Stimulated activated CD4-positive, alpha-beta T cell treated with anti-CD3 and anti-CD28 coated beads, TNF-alpha, amount 100 ng/mL, for 48 hours (primary cell): Measurements from ENCODE around the gene WDFY4.

Source experiments
- DNase-seq, 3 donors: peaks; one replicate each; pipeline ENCODE4 v3.0.0-alpha.2; 2020; ENCODE audit warnings: low read depth in 3 of 3

Gene WDFY4

DNA sequence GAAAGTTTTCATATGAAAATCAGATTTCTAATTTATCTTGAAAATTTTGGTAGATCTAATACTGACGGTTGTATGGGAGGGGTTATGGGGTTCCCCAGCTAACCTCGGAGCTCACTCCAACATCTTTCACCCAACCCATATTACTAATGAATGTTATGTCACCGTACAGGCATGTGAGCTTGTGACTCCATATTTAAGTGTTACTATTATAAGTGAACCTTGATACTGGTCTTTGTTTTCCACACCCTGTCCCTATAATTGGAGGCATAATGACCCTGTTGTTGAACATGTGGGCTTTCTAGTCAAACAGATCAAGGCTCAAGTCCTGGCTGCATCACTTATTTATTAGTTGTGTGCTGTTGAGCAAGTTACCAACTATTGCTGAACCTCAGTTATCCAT, 27.2 kb downstream of the WDFY4 start:
- DNase-seq = no peak

DNA sequence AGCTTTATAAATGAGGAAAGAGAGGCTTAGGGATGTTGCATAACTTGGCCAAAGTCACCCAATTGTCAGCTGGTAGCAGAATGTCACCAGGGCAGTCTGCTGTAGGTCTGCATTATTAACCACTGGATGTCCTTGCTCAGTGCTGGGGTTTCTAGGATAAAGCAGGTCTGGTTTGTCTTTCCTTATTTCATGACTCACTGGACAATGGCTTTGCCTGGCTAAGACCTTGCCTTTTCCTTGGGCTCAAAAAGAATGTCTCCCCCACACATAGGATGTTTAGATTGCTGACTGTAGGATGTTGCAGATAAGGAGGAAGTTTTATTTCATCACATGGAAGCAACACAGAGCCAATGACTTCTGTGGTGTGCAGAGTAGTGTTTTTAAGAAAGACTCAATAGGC, 29.4 kb downstream of the WDFY4 start:
- DNase-seq = no peak

DNA sequence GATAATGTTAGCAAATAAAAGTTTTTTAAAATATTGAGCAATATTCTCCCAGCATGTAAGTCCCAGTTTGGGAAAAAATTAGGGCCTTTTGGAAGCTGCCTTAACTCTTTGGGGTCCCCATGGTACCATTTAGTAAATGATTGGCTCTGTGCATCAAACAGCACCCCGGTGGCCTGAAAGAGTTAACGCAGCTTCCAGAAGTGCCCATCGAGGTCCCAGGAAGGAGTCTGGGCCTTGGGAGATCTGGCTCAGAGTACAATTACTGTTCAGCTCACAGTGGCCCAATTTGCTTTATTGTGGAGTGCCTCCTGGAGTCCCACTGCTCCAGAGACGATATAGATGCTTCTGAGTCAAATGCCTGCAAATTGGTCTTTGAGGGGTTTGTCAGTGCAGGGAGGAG, 31.7 kb downstream of the WDFY4 start:
- DNase-seq = no peak

DNA sequence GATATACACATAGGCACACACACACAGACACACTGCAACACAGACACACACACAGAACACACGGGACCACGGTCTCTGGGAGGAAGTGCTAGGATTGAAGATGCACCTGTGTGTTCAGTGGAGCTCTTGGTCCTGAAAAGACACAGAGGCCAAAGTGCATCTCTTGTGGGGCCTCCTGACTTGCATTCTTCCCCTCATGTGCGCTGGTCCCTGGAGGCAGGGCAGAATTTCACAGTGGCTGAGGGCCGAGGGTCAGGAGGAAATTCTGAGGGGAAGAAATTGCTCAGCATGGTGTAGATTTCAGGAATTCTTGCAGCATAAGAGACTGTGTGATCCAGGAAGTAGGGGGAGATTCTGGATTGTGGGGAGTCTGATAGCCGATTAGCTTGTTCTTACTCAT, 35.9 kb downstream of the WDFY4 start:
- no peak for DNase-seq

DNA sequence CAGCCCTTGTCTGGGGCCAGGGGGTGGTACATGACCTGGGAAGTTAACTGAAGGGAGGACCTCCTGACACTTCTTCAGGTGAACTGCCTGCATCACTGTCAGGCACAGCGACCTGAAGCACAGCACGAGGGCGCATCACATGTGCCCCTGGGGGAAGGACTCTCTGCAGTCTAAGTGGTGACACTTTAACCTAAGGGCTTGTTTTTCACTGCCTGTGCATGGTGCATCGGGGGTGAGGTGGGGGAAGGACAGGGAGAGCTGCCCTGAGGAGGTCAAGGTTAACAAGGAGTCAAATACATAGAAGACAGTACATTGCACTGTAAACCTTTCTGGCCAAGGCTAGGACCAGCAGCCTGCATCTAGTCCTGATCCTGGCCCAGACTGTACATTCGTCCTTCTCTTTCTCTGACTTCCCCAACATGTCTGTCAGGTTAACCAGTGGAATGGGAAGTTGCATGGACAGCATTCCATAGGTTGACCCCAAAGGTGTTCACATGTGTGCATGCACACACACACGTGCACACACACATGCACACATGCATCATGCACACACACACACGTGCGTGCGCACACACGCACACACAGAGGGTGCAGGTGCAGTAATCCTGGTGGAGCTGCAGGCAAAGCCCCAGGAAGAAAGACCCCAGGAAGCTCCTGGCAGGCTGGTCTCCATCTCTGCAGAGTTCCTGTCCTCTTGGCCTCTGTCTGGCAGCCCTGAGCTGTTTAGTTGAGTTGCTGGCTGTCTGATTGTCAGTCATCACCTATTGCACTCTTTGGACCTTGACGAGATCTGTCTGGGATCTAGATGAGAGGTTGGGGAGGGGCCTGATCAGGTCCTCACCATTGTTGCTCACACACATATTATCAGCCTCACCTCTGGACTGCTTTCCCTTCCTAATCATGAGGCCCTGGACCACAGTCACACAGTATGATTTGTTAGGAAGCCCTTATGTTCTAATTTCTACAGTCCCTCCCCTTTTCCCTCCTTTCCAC, 37.8 kb downstream of the WDFY4 start:
- no peak for DNase-seq

DNA sequence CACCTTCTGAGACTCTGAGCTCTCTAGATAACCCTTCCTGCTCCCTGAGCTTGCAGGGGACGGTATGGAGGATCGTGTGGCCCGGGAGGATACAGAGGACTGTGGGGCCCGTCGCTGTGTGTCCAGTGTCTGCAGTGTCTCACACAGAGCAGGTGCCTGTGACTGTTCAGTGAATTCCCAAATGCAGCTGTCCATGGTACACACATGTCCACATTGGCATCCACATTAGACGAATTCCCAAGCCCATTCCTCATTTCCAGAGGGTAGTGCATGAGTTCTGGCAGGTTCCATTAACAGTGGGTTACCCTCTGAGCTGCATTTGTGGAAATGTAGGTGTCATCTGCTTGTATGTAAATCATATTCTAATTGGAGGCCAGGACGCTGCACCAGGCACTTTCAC, 39.5 kb downstream of the WDFY4 start:
- DNase-seq = no peak

DNA sequence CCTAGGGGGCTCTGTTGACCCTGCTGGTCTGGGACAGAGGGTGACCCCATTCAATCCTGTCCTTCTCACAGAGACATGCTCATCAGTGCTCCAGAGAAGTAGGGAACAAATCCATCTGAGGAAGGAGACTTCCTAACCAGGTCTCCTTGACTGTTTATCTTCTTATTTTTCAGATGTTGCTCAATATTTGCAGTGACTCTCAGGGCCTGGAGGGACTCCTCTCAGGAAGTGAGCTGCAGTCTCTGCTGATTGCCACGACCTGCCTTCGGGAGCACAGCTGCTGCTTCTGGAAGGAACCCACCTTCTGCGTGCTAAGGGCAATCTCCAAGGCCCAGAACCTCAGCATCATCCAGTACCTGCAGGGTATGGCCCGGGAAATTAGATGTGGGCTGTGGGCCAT, 41.0 kb downstream of the WDFY4 start:
- no peak for DNase-seq

DNA sequence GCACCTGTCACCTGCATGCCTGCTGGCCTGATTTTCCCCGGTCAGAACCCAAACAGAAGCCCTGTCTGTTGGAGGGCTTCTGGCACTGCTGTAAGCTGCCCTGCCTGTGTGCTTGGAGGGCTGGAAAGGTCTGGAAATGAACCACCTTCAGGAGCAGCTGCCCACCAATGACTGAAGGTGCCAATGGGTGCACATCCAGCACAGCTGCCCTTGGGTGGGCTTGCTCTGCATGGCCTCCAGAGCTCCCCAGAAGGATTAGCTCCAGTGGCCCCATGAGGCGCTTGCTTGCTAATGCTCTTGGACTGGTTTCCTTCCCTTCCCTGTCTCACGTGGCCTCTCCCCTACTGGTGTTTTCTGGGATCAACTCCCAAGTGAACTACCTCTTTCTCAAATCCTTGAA, 43.2 kb downstream of the WDFY4 start:
- no peak for DNase-seq

DNA sequence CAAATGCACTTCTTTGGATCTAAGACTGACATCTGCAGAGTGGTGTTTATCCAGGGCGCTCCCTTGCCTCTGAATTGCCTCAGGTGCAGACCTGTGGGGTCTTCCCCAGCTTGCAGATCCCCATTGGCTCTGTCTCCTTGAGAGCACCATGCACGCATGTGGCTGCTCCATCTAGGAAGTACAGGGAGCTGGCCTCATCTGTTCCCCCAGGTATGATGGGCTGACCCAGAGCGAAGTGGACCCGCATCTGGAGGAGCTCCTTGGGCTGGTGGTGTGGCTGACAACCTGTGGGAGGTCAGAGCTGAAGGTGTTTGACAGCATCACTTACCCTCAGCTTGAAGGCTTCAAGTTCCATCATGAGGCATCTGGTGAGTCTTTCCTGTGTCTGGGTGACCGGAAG, 44.5 kb downstream of the WDFY4 start:
- DNase-seq = no peak

DNA sequence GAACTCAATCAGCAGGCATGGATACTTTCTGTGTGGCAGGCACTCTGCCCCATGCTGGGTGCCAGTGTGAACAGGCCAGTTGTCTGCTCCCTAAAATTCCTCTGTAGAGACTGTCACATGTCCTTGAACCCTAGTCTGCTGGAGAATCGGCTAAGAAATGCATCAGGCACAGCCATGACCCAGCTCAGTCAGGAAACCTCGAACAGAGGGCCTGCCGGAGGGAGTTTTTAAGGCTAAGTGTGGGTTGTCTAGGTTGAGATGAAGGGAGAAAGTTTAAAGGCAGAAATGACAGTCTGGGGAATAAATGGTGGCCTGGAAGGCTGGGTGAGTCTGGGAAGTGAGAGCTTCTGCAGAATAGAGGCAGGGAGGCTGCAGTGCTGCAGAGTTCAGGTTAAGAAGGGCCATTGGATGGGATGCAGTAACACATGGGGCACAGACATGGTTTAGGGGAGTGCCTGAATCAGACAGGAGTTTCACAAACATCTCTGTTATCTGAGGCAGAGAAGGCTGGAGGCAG, 45.3 kb downstream of the WDFY4 start:
- DNase-seq = no peak

DNA sequence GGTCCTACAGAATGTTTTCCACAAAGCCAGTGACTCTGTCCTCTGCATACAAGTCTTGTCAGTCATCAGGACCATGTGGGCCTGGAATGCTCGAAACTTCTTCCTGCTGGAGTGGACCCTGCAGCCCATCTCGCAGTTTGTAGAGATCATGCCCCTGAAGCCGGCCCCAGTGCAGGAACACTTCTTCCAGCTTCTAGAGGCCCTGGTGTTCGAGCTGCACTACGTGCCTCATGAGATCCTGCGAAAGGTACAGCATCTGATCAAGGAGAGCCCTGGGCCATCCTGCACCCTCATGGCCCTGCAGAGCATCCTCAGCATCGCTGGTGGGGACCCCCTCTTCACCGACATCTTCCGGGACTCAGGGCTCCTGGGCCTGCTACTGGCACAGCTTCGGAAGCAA, 46.5 kb downstream of the WDFY4 start:
- DNase-seq = no peak

DNA sequence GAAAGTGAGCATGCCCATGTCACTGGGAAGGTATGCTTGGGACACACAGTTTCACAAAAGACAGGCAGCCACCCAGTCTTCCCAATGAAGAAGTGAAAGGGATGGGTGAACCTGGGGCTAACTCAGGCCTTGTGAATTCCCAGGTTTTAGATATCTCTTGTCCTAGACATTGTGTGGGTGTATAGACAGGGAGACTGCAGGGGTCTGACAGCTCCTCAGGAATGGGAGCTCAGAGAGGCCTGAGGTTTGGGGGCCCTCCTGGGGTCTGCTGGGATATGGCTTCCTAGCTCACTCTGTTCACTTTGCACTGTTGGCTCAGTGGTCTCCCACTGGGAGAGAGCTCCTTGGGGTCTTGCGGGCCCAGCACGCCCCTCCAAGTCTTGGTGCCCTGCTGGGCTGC, 47.0 kb downstream of the WDFY4 start:
- no peak for DNase-seq

DNA sequence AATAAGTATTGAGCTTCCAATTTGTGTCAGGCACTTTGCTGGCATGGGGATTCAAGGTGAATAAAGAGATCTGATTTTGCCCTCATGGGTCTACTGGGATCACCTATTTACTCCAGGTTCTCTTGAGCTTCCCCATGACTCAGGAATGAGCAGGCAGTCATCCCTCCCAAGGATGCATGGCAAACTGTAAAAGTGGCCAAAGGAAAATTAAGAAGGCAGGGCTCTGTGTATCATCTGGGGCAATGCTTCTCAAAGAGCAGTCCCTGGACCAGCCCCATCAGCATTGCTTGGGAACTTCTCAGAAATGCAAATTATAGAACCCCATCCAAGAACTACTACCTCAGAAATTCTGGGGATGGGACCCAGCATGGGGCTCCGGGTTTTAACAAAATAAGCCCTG, 48.7 kb downstream of the WDFY4 start:
- no peak for DNase-seq

DNA sequence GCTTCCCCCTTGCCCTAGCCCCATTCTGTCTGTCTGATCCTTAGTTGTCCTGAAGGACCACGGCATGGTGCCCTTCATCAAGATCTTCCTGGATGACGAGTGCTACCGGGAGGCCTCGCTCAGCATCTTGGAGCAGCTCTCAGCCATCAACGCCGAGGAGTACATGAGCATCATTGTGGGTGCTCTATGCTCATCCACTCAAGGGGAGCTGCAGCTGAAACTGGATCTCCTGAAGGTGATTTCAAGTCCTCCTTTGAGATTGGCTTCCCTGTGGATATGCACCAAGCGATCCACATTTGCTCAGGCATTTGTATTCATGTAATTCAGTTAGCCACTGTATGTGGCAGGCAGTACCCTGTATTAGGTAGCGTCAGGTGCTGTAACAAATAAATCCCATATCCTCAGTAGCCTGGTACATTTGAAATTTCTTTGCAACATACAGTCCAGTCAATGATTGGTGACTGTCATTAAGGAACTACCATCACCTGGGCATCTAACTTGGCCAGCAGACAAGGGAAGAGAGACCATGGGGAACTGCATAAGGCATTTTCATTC, 51.2 kb downstream of the WDFY4 start:
- DNase-seq = no peak

DNA sequence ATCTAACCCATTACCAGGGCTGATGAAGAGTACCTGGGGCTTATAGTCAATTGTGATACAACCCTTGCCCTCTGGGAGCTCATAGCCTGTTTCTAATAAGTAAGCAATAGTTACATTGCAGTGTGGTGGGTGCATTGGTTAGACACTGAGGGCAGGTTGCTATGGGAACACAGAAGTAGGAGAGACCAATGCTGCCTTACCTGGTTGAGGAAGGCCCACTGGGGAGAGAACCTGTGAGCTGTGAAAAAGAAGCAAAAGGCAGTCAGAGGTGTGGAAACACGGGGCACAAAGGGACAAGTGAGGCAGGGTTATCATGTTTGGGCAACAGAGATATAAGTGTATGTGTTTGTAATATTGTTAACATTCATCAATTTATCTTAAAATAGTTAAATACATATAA, 51.9 kb downstream of the WDFY4 start:
- DNase-seq = no peak

DNA sequence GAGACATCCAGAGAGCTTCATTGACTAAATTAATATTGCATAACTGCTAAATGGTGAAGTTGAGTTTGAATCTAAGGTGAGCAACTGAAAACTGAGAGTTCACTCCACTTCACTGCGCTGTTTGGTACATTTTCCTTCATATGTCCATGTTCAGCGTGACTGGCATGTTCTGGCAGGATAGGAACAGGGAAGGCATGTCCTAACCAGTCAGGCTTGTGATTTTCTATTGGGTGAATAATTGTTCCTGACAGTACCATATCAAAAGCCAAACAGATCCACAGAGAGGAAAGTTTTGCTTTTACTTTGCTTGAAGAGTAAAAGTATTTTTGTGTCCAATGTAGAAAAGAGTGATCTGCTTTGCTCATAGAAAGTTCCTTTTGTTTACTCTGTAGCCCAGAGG, 53.2 kb downstream of the WDFY4 start:
- no peak for DNase-seq

DNA sequence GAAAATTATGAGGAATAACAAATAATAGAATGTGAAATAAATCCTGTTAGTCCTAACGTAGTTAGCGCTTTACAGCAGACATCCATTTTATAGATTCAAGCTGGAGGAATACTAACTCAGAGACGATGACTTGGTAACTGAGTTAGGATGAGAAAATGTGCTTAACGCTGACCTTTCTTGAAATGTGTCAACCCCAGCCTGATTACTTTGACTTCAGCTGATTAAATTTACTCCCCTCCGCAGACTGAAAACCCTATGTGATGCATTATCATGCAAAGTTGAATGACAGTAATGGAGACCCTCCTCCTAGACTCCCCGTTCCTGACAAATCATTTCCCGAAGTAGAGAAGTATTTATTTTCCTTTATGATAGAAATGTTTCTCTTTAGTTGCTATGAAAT, 54.5 kb downstream of the WDFY4 start:
- no peak for DNase-seq

DNA sequence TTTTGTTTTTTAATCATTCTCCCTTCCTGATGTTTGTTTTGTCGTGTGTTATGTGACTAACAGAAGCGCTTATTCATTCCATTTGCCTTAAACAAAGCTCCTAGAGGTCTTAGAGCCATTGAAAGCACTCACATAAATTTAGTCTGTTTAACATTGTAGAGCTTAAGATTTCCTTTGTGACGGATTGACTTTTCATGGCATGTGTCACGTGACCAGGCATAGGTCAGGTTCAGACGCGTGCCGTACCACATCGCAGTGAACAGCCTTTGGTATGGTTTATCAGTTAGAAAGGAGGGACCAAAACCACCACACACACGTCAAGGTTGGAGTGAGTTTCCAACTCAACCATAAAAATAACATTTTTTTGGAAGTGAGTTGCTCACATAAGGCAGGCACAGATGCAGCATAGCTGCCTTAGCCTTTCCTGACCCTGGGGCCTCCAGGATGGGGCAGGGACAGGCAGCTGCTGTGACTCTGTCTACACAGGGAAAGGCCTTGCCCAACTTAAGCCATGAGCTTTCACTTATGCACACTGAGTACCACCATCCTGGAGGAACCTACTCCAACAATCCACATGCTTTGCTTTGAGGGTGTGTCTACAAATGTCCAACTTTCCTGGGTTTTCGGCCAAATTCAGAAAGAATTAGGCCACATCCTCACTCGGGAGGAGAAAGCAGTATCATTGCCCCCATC, 55.5 kb downstream of the WDFY4 start:
- no peak for DNase-seq

DNA sequence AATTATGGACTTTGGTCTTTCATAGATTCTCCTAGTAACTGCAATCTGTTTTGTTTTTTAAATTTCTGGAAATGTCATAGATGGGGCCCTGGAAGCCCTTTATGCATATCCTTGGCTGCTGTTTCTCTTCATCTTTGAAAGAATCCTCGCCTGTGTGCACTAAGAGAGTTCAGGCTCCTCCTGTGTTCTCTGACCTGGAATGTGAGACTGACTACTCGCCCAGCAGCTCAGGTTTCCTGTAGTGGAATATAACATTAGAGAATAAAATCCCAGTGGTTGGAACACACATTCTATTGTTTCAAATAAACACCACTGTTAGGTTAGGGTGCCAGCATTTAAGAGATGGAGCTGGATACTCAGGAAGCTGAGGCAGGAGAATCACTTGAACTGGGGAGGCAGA, 56.3 kb downstream of the WDFY4 start:
- no peak for DNase-seq

DNA sequence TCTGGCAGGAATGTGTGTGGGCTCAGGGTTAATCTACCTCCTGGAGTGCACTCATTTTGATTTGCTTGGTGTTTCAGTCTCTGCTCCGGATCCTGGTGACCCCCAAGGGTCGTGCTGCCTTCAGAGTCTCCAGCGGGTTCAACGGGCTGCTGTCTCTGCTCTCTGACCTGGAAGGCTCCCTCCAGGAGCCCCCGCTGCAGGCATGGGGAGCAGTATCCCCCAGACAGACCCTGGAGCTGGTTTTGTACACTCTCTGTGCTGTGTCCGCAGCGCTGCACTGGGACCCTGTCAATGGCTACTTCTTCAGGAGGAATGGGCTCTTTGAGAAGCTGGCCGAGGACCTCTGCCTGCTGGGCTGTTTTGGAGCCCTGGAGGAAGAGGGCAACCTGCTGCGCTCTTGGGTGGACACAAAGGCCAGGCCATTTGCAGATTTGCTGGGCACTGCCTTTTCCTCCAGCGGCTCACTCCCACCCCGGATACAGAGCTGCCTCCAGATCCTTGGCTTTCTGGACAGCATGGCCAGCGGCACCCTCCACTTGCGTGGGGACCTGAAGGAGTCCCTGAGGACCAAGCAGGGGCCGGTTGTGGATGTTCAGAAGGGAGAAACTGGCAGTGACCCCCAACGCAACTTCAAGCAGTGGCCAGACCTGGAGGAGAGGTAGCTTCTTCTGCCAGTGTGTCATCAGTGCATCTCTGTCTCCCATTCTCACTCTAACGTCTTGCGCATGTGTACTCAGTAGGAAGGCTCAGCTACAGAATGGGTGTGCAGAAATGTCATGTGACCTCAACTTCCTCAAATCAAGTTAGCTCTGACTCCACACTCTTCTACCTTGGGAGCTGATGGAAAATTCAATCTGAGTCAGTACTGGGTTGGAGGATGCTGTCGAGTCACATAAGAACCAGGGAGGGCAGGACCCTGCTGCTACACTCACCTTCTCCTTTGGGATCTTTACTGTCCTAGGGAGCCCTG, 58.5 kb downstream of the WDFY4 start:
- no peak for DNase-seq

DNA sequence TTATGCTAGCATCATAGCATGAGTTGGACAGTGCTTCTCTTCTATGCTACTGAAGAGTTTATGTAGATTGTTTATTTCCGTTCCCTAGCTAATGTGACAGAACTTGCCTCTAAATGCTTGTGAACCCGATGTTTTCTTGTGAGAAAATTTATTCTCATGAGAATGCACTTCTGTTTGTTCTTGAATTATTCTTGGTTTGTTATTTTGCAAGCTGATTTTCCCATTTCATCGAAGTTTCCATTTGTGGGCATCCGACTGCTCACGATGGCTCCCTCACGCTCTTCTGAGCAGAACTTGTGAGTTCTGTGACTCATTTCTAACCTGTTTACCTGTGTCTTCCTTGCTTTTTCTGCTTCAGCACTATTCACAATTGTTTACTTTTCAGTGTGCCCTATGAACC, 59.9 kb downstream of the WDFY4 start:
- no peak for DNase-seq
